HL-60/S4 treated with phorbol 12-myristate 13-acetate at 8.2 ng/mL for 4 days and 3 days (cell line): ENCODE data around the gene CGRRF1.

ENCODE experiments used
- in situ Hi-C: fragments of 300-500 bp; cut with MboI; formaldehyde crosslinking; loops from 2 replicates; pipeline ENCODE4 v1.15.0; 2022; ENCODE audit warnings: low sequenced_read_pairs

Gene CGRRF1

DNA sequence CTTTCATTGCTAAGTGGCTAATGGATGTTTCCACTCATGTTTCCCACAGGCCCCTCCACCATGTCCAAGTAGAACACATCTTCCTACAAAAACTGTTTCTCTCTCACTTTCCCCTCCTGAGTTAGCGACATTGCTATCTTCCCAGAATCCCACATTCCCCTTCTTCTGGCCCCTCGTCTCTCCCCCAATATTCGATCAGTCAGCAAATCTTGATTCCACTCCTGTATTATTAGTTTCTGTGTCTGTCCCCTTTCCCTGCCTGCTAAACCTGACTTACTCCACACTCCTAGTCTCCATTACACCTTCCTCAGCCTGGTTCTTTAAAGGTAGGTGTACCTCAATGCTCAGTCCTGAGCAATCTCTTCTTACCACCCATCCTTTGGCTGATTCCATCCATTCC is 37.9 kb downstream of the CGRRF1 start:
- in situ Hi-C loops: no loop called here

DNA sequence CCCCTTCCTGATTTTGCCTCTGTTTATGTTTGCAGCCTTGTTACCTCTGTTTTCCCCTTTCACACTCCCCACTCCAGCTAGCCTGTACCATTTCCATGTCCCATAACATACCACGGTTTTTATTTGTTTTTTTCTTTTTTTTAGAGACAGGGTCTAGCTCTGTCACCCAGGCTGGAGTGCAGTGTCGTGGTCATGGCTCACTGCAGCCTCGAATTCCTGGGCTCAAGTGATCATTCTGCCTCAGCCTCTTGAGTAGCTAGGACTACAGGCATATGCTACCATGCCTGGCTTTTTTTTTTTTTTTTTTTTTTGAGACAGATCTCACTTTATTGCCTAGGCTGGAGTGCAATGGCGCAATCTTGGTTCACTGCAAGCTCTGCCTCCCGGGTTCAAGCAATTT is 38.8 kb downstream of the CGRRF1 start:
- in situ Hi-C loops: no loop called here

DNA sequence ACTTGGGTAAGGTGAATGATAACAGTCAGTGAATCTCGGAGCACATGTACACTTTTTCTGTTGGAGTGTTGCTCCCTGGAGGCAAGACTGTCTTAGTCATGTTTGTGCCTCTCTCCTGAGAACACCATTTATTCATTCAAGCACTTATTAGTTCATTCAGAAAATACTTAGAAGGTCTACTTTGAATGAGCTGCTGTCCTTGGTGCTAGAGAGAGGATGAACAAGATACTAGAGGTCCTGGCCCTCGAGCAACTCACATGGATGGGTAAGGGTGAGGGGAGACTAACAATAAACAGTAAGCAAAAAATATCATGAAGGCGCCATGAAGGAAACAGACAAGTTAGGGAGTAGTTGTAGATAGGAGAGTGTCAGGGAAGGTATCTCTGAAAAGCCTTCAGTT is 40.2 kb downstream of the CGRRF1 start:
- in situ Hi-C loops: no loop called here

DNA sequence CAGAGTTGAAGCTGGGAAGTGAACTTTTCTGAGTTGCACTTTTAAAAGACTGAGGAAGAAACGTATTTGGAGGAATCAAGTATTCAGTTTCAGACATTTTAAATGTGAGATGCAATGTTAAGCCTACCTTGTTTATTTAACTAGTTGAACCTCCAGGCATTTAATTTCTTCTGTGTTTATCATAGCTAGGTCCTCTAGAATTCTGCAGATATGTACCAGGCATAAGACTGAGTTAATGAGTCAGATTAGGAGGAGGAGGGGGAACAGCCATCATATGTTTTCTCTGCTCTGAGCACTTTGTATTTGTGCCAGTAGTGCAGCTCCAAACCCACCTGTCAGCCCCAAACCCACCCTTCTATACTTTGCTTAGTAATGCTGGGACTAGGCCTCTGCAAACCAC is 40.8 kb downstream of the CGRRF1 start:
- in situ Hi-C loops: no loop called here

DNA sequence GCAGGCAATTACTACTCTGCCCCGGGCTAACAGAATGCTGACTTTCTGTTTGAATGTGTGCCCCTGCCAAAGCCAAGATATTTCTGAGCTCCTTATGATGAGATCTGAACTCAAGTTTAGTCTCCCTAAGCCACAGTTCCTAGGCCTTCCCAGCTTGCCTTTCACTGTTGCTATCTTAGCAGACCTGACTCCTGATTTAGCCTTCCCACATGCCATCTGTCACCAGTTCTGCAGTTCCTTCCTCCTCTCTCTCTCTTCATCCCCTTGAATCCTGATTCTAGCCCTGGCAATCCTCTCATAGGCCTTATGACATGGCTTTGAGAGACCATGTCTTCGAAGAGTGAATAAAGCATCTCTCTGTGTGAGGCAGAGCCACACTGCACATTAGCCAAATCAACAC is 44.7 kb downstream of the CGRRF1 start:
- in situ Hi-C loops: no loop called here

DNA sequence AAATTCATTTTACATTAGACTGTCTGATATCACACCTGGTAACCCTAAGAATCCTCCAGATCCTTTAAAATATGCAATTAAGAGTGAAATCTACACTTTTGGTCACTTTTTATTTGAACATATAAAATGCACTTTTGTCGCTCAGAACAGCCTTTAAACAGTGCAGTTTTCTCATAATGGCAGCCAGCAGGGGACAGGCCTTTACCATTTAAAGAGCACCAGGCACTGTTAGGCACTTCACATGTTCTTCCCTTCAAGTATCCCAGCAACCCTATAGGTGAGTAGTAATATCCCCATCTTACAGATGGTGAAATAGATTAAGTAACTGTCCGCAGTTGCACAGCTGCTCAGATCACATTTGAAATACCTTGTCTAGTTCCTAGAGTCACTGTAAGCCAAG is 45.9 kb downstream of the CGRRF1 start:
- in situ Hi-C loops: no loop called here

DNA sequence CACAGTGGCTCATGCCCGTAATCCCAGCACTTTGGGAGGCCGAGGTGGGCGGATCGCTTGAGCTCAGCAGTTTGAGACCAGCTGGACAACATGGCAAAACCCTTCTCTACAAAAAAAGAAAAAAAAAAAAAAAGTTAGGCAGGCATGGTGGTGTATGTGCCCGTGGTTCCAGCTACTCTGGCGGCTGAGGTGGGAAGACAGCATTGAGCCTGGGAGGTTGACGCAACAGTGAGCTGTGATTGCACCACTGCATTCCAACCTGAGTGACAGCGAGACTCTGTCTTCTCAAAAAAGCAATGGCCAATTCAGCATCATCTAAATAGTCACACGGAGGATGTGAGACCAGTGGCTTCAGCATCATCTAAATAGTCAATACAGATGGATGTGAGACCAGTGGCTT is 46.8 kb downstream of the CGRRF1 start:
- in situ Hi-C loops: no loop called here

DNA sequence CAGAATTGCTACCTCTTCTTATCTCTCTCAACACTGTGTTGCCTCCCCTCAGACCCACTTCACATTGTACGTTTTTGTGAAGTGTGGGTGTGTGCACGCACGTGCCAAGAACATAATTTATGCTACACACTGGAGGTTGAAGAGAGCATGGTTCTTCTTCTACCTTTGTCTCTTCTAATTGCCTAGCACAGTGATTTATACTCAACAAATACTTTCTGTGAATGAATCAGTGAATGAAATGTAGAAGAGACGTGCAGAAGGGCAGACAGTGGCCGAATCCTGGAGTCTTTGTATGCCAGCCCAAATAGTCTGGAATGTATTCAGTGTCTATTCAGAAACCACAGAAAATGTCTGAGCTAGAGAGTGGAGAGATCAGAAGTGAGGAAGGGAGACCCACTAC is 52.6 kb downstream of the CGRRF1 start:
- in situ Hi-C loops: no loop called here

DNA sequence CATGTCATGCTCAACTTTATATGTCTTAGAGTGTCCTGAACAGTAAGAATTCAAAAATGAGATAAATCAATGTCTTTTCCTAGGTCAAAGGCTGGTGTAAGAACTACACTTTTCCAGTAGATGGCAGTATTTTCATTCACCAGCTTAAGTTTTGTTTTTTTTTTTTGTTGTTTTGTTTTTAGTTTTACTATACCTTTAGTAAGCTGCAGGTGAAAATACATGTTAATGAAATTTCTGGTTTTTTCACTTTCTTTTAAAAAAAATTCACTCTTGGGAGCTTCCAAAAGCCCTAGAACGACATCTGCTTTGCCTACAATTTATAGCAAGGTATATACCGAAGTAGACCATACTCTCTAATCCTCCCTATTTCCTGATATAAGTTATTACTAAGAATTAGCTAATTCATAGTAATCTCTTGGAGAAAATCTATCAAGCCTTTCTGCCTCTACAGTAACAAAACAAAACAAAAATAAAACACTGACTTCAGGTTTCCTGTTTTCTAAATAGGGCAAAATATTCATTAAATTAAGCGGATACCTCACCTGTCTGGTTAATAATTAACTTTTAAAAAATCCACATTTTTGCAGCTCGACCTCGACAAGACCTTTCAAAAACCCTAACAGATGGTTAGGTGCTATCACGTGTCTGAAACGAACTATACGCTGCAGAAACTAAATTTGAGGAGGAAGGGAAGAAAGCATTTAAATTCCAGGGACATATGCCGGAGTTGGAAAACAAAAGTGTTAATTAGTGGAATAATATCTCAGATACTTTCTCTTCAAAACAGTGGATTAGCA is 54.6 kb downstream of the CGRRF1 start:
- in situ Hi-C loops: no loop called here

DNA sequence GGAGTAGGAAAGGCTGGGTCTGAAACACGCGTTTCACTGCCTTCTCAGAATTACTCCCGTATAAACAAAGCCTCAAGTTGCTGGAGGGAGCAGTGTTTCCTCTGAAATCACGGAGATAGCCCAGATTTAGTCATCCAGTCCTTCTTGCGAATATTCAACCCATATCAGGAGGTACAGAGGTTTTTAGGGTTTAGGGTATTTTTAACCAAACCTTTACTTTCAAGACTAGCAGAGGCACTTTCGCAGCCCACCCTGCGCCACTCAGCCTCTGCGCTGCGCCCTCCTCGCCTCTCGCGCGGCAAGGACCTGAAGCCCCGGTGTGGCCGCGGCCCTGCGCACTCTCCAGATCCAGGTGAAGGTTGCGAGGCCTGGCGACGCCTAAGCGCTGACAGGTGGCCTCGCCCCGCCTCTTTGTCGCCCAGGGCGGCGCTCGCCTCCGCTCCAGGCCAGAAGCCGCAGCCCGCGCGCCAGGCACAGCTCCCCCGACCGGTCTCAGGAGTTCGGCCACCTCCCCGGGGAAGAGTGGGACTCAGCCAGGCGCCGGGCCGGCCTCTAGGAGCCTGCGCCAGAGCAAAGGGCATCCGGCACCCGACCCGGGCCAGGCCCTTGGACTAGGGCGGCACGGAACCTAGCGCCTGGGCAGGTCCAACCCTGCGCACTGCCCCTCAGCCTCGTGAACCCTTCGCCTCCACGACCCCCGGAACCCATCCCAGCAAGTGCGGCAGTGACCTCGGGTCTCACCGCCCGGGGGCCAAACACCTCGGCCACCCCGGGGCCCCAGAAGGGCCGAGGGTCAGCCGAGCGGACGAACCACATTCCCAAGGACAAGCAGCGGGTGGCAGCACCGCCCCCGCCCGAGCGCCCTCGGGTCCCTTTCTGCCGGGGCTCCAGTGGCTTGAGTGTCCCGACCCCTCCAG is 55.4 kb downstream of the CGRRF1 start:
- in situ Hi-C loops: no loop called here

DNA sequence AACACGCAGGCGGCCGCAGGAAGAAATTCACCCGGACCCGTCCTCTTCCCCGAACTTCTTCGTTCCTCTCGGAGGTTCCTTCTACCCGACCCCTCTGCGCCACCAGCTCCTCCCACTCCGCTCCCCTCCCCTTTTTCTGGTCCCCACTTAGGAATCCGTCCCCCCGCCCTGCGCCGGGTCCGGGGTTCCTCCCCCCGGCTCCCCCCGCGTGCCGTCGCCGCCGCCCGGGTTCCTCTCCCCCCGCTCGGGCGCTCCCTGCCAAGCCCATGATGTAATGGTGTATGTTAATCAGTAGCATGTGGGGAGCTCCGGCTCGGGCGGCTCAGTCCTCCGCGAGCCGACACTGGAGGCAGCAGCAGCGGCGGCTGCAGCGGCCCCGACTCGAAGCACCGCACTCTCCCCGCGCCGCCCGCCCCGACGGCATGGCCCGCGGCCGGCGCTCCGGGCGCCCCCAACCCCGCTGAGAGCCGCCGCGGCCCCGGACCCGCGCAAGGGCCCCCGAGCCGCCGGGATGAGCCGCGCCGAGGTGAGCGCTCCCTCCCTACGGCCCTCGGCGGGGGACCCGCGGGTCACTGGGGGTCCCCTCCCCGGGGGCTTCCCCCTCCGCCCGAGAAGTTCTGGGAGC is 56.2 kb downstream of the CGRRF1 start:
- in situ Hi-C loops: no loop called here

DNA sequence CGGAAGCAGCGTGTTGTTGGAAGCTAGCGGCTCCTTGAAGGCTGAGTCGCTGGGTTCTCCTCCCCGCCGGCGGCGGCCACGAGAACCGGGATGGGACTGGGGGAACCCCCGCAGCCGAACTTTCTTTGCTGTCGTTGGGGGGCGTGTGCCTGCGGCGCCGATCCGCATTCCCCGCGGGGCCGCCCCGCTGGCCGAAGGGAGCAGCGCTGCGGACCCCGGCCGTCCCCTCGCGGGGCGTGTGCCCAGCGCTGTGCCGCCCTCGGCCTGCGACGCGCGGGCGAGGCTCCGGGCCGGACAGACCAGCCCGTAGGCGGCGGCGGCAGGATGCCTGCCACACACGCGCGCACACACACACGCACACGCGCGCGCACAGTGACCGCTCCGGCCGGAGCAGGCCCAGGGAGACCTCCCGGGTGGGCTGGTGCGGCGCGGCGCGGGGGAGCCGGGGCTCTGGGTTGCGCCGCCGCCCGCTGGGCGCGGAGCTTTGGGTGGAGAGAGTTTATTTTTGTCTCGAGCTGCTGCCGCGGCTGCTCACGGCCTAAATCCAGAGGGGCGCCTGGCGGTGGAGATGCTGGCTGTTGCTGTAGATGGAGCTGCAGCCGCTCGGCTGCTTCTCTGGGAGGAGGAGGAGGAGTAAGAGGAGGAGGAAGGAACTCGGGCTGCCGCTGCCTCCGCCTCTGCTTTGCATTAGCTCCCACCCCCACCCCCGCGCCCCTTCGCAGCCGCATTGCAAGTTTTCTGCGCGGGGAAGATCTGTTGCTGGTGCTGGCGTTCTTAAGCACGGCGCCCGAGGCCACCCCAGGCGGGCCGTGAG is 56.9 kb downstream of the CGRRF1 start, which contains the start of gene SAMD4A:
TSS of gene SAMD4A (plus strand) at position 719 of the 814 bp plus-strand sequence. CDS start 789 bp downstream, outside the sequence.
- in situ Hi-C loops: no loop called here

DNA sequence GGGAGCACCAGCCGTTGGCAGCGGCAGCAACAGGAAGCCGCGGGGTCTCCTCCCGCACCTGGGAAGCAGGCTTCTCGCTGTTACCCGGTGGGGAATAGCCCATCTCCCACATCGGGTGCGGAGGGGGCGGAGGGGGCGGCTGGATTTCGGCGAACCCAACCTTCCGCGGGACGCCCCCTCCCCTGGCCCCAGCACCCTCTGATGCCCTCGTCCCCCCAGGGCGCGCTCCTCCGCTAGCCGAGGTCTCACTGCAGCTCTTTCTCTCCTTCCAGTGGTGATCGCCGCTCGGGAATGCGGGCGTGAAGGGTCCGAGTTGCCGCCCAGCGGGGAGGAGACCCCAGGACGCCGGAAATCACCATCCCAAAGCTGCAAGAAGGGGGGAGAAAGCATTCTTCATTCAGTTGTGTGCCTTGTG is 57.5 kb downstream of the CGRRF1 start:
- in situ Hi-C loops: no loop called here

DNA sequence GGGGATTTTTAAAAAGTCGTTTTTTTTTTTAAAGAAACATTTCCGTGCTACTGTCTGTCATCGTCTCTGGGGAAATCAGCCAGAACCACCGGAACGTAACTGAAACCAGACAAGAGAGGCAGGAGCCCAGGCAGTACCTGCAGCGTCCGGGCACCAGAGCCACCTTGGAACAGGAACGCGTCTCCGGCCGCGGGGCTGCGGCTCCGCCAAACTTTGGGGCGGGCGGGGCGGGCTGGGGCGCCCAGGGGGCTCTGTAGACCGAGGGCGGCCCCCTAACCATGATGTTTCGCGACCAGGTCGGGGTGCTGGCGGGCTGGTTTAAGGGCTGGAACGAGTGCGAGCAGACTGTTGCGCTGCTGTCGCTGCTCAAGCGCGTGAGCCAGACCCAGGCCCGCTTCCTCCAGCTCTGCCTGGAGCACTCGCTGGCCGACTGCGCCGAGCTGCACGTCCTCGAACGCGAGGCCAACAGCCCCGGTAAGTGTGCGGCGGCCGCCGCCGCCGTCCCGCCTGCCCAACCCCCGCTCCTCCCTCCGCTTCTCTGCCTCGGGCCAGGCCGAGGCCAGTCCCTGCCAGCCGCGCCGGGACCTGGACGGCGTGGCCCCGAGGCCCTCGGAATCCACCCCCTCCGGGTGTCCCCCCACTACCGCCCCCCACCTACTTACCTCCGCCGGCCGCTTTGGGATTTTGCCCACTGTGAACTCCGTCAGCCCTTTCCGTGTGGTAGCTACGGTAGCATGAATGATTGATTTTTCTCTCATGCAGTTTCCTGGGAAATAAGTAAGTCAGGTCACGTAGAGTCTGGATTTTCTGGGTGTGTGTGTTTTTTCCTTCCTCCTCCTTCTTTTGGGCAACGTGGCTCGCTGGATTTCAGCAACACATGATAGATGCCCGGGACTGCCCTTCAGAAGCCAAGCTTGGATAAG is 58.2 kb downstream of the CGRRF1 start:
- in situ Hi-C loops: no loop called here

DNA sequence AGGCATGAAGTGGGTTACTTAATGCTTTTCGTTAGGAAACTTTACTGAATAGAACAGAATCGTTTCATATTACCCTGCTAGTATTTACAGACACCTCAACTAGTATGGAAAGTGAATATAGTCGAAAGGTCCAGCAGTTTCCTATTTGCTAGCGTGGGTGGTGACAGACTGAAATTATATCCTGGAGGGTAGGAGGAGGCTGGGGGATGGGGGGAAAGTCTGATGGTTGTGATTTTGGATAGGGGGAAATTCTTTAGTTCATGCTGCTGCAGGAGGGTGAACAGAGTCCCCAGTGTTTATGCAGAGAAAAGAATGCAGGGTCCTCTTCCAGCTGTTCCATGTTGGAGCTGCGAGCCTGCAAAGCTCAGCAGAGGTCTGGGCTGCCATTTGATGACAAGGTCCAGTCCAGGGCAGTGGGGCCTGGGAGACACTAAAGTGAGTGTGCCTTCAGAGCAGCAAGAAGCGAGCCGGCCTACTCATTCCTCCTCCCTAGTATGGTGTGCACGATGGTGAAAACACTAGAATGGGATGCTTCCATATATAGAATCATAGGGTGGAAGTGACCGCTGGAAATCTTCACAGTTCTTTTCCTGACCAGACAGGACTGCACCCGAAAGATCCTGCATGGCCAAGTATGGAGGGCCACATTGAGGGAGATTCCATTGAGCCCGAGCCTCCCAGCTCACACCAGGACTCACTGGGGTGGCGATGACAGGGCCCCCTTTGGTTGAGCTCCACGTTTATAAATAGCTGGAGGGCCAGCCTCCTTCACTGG is 59.3 kb downstream of the CGRRF1 start:
- in situ Hi-C loops: no loop called here

DNA sequence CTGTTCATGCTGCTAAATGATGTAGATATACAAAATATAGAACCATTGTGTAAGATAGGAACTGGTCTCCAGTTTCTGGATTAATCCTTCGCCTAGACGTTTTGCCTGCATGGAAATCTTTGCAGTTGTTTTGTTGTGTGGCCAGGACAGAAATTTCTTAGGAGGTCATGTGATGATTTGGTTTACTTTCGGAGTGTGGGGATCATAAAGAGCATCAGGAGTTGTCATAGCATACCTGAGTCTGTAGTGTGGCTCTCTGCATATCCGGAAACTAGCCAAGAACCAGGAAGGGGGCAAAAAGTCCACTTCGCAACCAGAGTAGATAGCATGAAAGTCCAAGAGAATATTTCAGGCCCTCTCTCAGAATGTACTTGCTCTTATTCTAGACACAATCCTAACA is 60.3 kb downstream of the CGRRF1 start:
- in situ Hi-C loops: loop anchor here (10.0 kb wide), 1 partner anchor 205 kb away; no protein-coding TSS in a partner anchor

DNA sequence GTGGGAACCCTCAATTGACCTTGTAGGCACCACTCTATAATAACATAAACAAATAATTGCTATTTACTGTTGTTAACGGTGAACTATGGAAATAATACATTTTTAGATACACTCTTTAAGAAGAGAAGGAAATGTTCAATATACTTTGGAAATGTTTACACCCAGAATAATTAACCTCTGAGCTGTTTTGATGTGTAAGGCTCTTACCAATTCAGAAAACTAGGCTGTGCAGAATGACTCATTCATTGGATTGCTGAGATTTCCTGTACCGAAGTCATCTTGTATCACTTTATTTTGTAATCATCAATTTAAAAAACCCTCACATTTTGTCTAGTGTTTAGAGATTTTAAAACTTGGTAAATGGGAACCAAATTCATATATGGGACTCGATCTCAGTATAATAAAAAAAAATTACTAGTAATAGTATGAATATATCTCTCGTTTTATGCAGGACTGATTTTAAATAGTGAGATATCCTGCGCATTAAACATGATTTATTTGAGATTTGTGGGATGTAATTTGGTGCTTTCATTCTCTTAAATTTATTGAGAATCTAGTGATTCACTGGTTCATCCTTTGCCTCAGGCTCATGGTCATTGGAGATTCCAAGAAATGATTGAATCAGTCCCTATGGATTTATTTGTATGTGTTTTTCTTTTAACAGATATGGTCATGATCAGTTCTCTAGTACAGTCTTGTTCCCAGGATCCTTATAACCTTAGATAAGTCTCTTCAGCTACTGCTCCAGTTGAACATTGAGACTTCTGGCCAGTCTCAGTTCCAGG is 61.1 kb downstream of the CGRRF1 start:
- in situ Hi-C loops: loop anchor here (10.0 kb wide), 1 partner anchor 204 kb away; no protein-coding TSS in a partner anchor

DNA sequence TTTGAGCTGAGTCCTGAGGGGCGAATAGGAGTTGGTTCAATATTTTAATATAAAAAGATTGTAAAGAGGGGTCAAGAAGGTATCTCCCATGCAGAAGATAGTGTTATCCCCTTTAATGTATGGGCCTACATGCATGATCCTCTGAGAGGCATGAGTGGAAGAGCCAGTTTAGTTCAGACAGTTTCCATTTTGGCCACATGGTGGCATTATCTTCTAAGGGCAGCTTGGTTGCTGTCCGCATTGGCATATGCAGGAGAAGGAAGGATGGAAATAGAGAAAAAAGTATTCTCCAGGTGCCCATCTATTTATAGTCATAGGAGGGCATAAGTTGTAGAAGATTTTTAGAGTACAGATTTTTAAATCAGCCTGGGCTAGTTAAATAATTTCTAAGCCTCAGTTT is 62.6 kb downstream of the CGRRF1 start:
- in situ Hi-C loops: loop anchor here (10.0 kb wide), 1 partner anchor 202 kb away; no protein-coding TSS in a partner anchor
